GM10847 (cell line): Measurements from ENCODE around the gene KLHDC7A.

Experiments used
- POLR2A ChIP-seq: IDR thresholded peaks from 2 replicates; pipeline ENCODE4 v1.6.1; 2011; ENCODE audit not compliant: insufficient read length; ENCODE audit errors: extremely low read depth

KLHDC7A gene

DNA sequence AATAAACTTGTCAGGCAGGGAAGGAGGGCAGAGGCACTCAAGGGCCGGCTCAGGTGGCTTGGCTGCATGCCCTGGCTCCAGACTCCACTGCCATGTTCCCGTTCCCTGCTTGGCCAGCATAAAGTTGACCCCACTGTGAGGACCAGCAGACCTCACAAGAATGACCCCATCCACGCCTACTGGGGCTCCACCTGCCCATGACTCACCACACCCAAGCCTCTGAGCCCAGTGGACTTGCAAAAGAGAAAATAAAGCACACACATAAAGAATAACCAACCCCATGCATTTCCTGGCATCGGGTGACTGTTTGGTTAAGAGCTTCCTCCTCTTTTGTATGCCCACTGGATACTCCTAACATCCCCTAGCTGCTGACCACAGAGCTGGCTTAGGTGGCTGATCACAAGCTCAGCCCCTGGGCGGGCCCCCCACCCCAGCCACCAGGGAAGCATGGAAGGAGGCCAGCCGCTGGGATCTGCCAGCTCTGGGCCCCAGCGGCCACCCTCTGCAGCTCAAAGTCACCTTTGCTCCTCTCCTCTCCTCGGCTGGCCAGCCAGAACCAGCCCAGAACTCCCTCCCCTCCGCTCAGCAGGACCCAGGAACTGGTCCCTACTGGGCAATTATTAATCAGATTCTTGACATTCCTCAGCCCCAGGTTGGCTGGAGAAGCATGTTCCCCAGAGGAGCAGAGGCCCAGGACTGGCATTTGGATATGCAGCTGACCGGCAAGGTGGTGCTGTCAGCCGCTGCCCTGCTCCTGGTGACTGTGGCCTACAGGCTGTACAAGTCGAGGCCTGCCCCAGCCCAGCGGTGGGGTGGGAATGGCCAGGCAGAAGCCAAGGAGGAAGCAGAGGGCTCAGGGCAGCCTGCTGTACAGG lies at the start of gene KLHDC7A:
TSS of gene KLHDC7A (plus strand) at position 616 of the 875 bp plus-strand sequence. CDS start at position 668, 52 bp downstream.
- TF ChIP-seq POLR2A: no peak

DNA sequence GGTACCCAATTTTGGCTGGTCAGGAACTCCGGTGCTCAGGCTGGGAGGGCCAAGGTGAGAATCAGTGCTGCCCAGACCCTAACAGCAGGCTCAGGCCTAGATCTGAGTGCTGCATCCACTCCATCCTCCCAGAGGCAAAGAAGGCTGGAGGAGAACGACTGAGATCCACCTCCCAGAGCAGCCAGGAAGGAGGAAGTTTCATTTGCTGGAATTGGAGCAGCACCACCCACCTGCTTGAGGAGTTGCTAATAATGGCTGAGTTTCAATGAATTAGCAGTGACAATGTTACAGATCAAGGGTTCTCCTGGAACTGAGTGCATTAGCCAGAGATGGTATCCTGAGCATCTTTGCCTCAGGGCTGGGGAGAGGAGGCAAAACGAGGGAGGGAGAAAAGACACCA lies 46.7 kb upstream of the KLHDC7A start:
- TF ChIP-seq POLR2A: no peak

DNA sequence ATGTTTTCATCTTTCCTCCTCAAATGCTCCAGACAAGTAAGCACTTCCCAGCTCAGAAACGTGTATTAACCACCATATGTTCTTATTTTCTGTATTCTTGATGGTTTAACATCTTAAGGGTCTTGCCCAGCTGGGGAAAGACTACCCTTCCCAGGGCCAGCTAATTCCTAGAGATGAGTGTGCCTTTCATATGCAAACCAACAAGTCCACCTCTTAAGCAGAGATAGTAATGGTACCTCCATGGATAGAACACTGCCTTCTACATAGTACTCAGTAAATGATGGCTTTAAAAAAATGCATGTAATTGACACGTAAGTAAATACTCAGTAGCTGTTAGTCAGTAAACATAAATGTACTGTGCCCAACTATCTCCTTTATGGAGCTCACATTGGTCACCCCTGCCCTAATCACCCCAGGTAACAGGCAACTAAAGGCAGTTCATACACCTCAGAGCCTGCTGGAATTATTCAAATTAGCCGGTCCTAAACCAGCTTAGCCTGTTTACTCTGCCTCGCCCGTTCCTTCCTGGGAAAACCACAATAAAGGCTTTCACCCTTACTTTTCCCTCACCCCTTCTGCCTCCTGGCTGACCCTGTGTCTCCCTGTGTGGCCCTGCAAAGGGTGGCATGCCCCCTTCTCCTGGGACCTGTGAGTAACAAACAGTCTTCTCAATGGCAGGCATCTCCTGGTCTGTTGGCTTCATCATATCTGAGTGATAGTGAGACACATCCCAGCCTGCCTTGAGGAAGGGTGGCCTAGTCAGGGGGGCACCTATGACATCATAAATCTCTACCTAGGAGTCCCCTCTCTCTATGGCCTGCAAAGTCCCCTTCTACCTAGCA lies 40.1 kb upstream of the KLHDC7A start:
- TF ChIP-seq POLR2A: no peak

GRCh38 chr1:18443587-18444520 lies 36.9 kb upstream of the KLHDC7A start:
- TF ChIP-seq POLR2A: no peak

GRCh38 chr1:18444563-18444962 lies 36.2 kb upstream of the KLHDC7A start:
- TF ChIP-seq POLR2A: no peak

DNA sequence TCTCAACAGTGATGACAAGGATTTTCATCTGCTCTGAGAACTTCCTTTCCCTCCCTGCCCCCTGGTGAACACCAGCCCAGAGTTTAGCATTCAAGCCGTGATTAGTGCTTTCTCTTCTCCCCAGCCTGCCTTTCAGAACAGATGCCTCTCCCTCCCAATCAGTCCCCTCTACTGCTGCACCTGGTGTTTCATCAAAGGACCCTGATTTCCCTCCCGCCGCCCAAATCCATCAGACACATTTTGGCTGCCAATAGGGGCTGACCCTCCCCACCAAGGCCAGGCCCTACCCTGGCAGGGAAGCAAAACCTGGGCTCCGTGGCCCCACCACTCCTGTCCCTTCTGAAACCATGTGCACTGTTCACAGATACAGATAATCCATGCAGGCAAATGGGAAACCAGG lies 34.0 kb upstream of the KLHDC7A start:
- TF ChIP-seq POLR2A: no peak

- TF ChIP-seq POLR2A: no peak
Observed at GRCh38 chr1:18447509-18448220, 33.1 kb upstream of the KLHDC7A start.

DNA sequence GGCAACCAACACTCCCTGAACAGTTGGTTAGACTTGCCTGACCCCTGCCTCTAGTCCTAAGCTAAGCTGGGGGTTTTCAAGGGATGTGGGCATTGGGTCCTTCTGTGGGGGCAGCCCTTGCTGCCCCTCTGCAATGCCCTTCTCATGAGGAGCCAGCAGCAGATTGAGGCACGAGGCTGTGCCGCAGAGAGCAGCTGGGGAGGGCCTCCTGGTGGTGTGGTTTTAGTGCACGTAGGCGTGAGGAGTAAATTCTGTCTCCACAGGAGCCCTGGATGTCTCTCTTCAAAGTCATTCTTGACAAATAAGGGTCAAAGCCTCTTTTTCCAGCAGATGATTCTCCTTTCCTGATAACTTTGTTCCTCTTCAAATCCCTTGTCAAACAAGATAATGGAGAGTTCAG lies 31.8 kb upstream of the KLHDC7A start:
- no peak for TF ChIP-seq POLR2A

DNA sequence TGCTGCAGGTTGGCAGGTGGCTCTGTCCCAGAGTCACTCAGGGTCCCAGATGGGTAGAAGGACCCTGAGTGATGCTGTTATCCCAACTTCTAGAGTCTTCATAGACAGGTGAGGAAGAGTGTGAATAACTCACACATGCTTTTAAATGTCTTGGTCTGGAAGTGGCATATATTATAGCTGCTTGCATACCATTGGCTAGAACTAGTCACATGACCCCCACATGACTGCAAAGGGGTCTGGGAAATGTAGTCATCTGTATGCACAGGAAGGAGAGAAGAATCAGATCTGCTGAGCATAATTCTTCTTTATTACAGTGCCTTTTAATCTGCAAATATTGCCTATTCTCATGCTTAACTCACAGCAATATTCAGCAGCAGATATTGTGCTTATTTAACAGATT lies 28.2 kb upstream of the KLHDC7A start:
- TF ChIP-seq POLR2A: no peak

GRCh38 chr1:18458133-18459092 lies 22.3 kb upstream of the KLHDC7A start:
- no peak for TF ChIP-seq POLR2A

DNA sequence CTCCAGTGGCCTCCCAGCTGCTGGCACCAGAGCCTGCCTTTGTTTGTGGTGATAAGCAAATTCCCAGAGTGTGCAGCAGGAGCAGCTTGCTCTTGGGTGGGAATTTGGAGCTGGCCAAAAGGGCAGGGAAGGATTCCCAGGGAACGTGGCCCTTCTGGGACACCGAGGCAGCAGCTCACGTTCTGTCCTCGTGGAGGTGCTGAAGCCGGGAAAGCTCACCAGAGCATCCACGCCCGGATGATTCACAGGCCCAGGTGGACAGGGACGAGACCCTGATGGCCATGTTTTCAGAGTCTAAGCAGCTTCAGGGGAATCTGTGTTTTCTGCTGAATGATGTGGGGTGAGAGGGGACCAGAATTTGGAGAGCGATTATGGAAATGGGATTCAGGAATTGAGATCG lies 19.1 kb upstream of the KLHDC7A start:
- TF ChIP-seq POLR2A: no peak

GRCh38 chr1:18463063-18463462 lies 17.7 kb upstream of the KLHDC7A start:
- no peak for TF ChIP-seq POLR2A

DNA sequence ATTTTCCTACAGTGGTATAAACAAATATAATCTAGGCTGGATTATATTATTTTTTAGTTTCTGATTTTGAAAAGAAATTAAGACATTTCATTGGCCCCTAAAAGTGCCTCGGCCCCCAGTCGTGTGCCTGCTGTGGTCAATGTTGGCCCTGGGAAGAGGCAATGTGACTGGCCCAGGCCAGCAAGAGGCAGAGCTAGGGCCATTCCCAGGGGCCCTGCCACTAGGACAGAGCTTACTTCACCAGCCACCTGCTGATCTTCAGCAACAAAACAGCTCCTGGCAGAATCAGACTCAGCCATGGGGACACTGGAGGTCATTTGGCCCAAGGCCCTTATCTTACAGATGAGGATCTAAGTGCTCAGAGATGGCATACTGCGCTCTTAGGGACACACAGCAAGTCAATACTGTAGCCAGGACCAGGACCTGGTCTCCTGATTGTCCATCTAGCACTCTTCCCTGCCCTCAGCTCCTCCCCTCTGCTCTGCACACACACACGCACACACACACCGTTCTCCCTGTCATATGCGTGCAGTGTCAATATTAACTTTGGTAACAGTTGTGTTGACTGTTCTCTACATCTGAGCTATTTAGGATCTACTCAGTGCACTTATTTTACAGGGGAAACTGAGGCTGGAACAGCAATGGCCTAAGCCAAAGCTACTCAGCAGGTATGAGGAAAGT lies 16.6 kb upstream of the KLHDC7A start:
- no peak for TF ChIP-seq POLR2A
